ENCODE measurements around the gene SCAI. TPM values are rescaled to one million over a fixed set of nuclear protein-coding genes. Genes with fewer than 3 reads are reported as not detected.

Gene SCAI
- total and polyA plus RNA-seq, 12 donors, result 0.51 to 4.4 (median 3.5) TPM

- Histone ChIP-seq H3K9me3 (no peaks in the 10 kb centered on the region), H3K36me3 (peaks cover 0 to 97% (median 40%) of the 10 kb centered on the region in 9 donors), H3K27me3 (no peaks in the 10 kb centered on the region), H3K27ac (no peak overlapping the region), H3K4me1 (no peaks in the 10 kb centered on the region), H3K4me3 (no peak overlapping the region)
- ATAC-seq, result no peak
- WGBS, 2 donors, result 88 to 95% methylated on average over 2 of the region's 2 CpGs
- no peak for TF ChIP-seq CTCF (IDR thresholded peaks at IDR 0.05)
- no peak for DNase-seq
- intact Hi-C loops (cut with DNase I), result no loop called here
Measured at GRCh38 chr9:124913378-124913777, 229.9 kb downstream of the SCAI start.

GRCh38 chr9:124911766-124912165 is 231.6 kb downstream of the SCAI start:
- Histone ChIP-seq H3K4me1 (no peaks in the 10 kb centered on the region), H3K27ac (no peak overlapping the region), H3K4me3 (no peak overlapping the region), H3K27me3 (no peaks in the 10 kb centered on the region), H3K9me3 (no peaks in the 10 kb centered on the region), H3K36me3 (peaks cover 0 to 97% (median 42%) of the 10 kb centered on the region in 9 donors)
- 96% methylated on average over 1 of the region's 1 CpG for WGBS, 2 donors
- ATAC-seq (no peak), DNase-seq (no peak)
- intact Hi-C loops (cut with DNase I), result no loop called here
- TF ChIP-seq CTCF (IDR thresholded peaks at IDR 0.05), result no peak

GRCh38 chr9:124908098-124908497 is 235.2 kb downstream of the SCAI start:
- Histone ChIP-seq H3K4me1 (no peaks in the 10 kb centered on the region), H3K9me3 (no peaks in the 10 kb centered on the region), H3K36me3 (peaks cover 0 to 100% (median 21%) of the 10 kb centered on the region in 9 donors), H3K4me3 (no peak overlapping the region), H3K27me3 (no peaks in the 10 kb centered on the region), H3K27ac (no peak overlapping the region)
- intact Hi-C loops (cut with DNase I), result no loop called here
- no peak for TF ChIP-seq CTCF (IDR thresholded peaks at IDR 0.05)
- no peak for DNase-seq
- no peak for ATAC-seq
- WGBS, 2 donors, result 85 to 90% methylated on average over 2 of the region's 2 CpGs

GRCh38 chr9:124906966-124907365 is 236.4 kb downstream of the SCAI start:
- no peak overlapping the region for H3K27ac ChIP-seq
- H3K36me3 ChIP-seq, result peaks cover 0 to 99% (median 19%) of the 10 kb centered on the region in 9 donors
- WGBS, 2 donors, result 77 to 87% methylated on average over 1 of the region's 1 CpG
- intact Hi-C loops (cut with DNase I), result no loop called here
- no peaks in the 10 kb centered on the region for H3K4me1 ChIP-seq
- ATAC-seq (no peak), DNase-seq (no peak)
- H3K4me3 ChIP-seq, result no peak overlapping the region
- no peaks in the 10 kb centered on the region for H3K27me3 ChIP-seq
- no peak for TF ChIP-seq CTCF (IDR thresholded peaks at IDR 0.05)
- no peaks in the 10 kb centered on the region for H3K9me3 ChIP-seq
